Ishikawa (cell line): Measurements from ENCODE around the gene DOCK3.

Experiments
- CEBPB ChIP-seq: IDR thresholded peaks from 2 replicates; pipeline ENCODE4 v1.6.1; 2012
- CREB1 ChIP-seq: IDR thresholded peaks from 2 replicates; pipeline ENCODE4 v1.6.1; 2012; ENCODE audit warnings: low read depth
- EGR1 ChIP-seq: IDR thresholded peaks from 2 replicates; pipeline ENCODE4 v1.6.1; 2012
- EP300 ChIP-seq: IDR thresholded peaks from 2 replicates; pipeline ENCODE4 v1.6.1; 2012; ENCODE audit warnings: borderline replicate concordance
- FOXM1 ChIP-seq: IDR thresholded peaks from 2 replicates; pipeline ENCODE4 v1.6.1; 2012; ENCODE audit warnings: low read depth, borderline replicate concordance
- NFIC ChIP-seq: IDR thresholded peaks from 2 replicates; pipeline ENCODE4 v1.6.1; 2012
- RAD21 ChIP-seq: IDR thresholded peaks from 2 replicates; pipeline ENCODE4 v1.6.1; 2012; ENCODE audit warnings: low read depth
- REST ChIP-seq: IDR thresholded peaks from 2 replicates; pipeline ENCODE4 v1.6.1; 2012; ENCODE audit warnings: low read depth, mild to moderate bottlenecking
- TAF1 ChIP-seq: IDR thresholded peaks from 2 replicates; pipeline ENCODE4 v1.6.1; 2012; ENCODE audit warnings: low read depth, mild to moderate bottlenecking
- TCF12 ChIP-seq: IDR thresholded peaks from 2 replicates; pipeline ENCODE4 v1.6.1; 2012; ENCODE audit warnings: low read depth
- TEAD4 ChIP-seq: IDR thresholded peaks from 2 replicates; pipeline ENCODE4 v1.6.1; 2012
- YY1 ChIP-seq: IDR thresholded peaks from 2 replicates; pipeline ENCODE4 v1.6.1; 2012; ENCODE audit warnings: low read depth
- ZBTB7A ChIP-seq: IDR thresholded peaks from 2 replicates; pipeline ENCODE4 v1.6.1; 2012; ENCODE audit warnings: low read depth
- TF ChIP-seq, protein P1 (sequence below): IDR thresholded peaks from 2 replicates; pipeline ENCODE4 v1.6.1; 2012
- TF ChIP-seq, protein P2 (sequence below): IDR thresholded peaks from 2 replicates; pipeline ENCODE4 v1.6.1; 2012

DOCK3 gene

GRCh38 chr3:50671331-50671730 lies 3.4 kb upstream of the DOCK3 start:
- TF ChIP-seq EGR1: no peak
- TF ChIP-seq, protein P1, sequence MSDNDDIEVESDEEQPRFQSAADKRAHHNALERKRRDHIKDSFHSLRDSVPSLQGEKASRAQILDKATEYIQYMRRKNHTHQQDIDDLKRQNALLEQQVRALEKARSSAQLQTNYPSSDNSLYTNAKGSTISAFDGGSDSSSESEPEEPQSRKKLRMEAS: no peak
- TF ChIP-seq NFIC: no peak
- TF ChIP-seq YY1: no peak
- TF ChIP-seq ZBTB7A: no peak
- TF ChIP-seq TEAD4: no peak
- TF ChIP-seq CEBPB: no peak

DNA sequence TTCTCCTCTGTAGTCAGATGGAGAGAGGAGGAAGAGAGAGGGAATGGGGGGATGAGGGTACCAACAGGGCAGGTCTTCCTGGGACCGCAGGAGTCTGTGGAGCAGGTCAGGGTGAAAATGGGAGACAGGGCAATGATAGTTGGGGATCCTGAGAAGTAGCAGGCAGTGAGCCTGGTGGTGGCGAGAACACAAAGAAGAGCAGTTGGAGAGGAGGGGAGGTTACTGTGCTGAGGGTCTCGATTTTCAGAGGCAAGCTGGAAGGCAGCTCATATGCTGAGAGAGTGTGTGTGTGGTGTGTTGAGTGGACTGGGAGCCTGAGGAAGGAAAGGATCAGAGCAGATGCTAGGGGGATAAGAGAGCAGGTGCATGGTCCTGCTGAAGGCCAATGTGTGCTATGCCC lies 2.1 kb upstream of the DOCK3 start:
- TF ChIP-seq, protein P1: no peak
- TF ChIP-seq ZBTB7A (no peak), TCF12 (no peak), REST (no peak), RAD21 (no peak), EP300 (no peak), TAF1 (no peak), CEBPB (no peak), NFIC (no peak), YY1 (no peak), TEAD4 (no peak), CREB1 (no peak), FOXM1 (no peak), EGR1 (no peak)
- TF ChIP-seq, protein P2, sequence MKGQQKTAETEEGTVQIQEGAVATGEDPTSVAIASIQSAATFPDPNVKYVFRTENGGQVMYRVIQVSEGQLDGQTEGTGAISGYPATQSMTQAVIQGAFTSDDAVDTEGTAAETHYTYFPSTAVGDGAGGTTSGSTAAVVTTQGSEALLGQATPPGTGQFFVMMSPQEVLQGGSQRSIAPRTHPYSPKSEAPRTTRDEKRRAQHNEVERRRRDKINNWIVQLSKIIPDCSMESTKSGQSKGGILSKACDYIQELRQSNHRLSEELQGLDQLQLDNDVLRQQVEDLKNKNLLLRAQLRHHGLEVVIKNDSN: no peak

GRCh38 chr3:50673931-50674330 lies 796 bp upstream of the DOCK3 start:
- no peak for TF ChIP-seq TCF12
- no peak for TF ChIP-seq CREB1
- no peak for TF ChIP-seq TEAD4

DNA sequence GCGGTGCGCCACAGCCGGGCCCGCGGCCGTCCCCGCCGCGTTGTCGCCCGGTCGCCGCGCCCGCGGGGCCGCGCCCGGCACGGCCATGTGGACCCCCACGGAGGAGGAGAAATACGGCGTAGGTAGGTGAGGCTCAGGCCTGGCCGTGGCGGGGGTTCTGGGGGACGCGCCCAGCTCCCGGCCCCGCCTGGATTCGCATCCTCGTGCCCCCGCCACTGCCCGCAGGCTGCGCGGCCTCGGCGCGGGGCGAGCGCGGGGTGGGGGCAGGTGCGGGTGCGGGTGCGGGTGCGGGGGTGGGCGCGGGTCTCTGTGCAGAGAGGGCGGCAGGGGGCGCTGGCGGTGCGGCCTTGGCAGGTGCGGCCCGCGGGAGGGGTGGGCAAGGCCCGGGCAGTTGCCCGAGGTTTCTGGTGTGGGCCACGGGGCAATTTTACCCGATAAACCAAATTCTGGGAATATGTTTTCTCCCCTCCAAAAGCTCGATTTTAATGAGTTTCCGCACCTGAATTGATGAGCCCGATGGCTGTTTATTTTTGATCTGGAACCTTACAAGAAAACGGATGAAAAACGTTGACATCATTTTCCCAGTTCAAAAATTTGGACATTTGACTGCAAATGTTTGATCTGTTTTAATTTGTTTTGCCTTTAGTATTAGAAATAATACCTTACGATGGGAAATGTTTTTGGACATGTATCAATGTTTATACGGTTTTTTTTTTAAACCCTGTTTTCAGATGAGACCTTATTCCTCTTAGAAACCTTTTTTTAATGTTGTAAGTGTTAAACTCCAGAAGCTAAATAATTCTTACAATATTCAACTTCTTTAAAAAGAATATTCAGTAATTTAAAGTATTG lies 678 bp downstream of the DOCK3 start:
- peak; percentile 52 for TF ChIP-seq EGR1
- TF ChIP-seq, protein P2: no peak
- TF ChIP-seq CEBPB: no peak
- TF ChIP-seq RAD21: peak; percentile 61
- TF ChIP-seq ZBTB7A: 0 out of 2 replicates have a peak, but pooled peaks have one; percentile 63

DNA sequence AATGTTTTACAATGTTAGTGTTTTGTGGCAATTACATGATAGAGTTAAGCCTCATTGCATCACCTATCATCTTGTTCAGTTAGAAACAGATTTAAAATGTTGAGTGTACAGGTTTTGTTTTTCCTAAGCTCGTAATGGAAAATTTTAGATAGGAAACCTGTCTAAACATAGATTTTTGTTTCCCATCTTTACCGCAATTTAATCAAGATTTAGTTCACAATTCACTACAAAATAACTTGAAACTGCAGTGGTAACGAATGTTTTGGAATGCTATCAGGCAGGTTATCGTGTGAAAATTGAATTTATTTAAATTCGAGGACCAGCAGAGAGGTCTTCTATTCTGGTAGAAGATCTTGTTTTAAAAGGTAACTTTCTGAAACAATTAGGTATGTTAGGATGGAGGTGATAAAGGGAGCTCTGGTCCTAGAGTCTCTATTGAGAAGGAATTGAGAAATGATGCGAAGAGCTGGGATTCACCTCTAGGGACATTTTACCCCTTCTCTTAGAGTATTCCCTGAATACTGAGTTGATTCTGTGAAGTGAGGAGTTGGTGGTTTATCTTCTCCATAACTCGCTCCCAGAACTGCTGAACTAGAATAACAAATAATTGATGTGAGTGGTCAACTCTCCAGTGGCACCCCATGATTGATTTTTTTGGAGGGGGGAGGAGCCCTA lies 1.4 kb downstream of the DOCK3 start:
- TF ChIP-seq EP300: no peak
- no peak for TF ChIP-seq TCF12
- no peak for TF ChIP-seq TAF1
- no peak for TF ChIP-seq CEBPB
- TF ChIP-seq YY1: no peak
- TF ChIP-seq ZBTB7A: no peak
- TF ChIP-seq, protein P1: no peak
- TF ChIP-seq CREB1: no peak
- no peak for TF ChIP-seq FOXM1
- no peak for TF ChIP-seq EGR1
- TF ChIP-seq TEAD4: no peak
- TF ChIP-seq REST: no peak
- TF ChIP-seq NFIC: no peak
- TF ChIP-seq RAD21: no peak
- TF ChIP-seq, protein P2: no peak
